IMR-90 (cell line): ENCODE data around the gene VPS26B. TPM values are rescaled to one million over a fixed set of nuclear protein-coding genes. Genes with fewer than 3 reads are reported as not detected.

Source experiments
- ATAC-seq: fragments of 200-7000 bp; cut with Tn5 transposase; 2 replicates; pipeline ENCODE4 v1.9.1; 2020; ENCODE audit warnings: low read depth, mild to moderate bottlenecking, moderate library complexity
- BruUV-seq: library from RNA; stranded (reverse); fragments of 400-500 nt; replicated peaks from 2 replicates; lab custom pipeline; 2021; lab: Mats Ljungman, UMichigan
- CTCF ChIA-PET: fragments of 300-600 bp; formaldehyde crosslinking; extraction: SDS; loops from one replicate; lab custom pipeline; 2021; ENCODE audit warnings: antibody characterized with exemption; lab: Yijun Ruan, JAX
- POLR2A ChIA-PET: fragments of 300-600 bp; sonication (Branson Sonifier 250); formaldehyde crosslinking; loops from one replicate; lab custom pipeline; 2022; ENCODE audit warnings: antibody characterized with exemption; ENCODE audit not compliant: unreplicated experiment; lab: Charles Lee
- DNase-seq: peaks from one replicate; pipeline ENCODE4 v3.0.0; 2013
- H2AFZ ChIP-seq: replicated peaks from 2 replicates; pipeline ENCODE3; 2013; ENCODE audit warnings: low read length, mild to moderate bottlenecking; ENCODE audit not compliant: poor library complexity
- H2AK5ac ChIP-seq: 2 replicates; pipeline ENCODE4 v1.6.1; 2013; ENCODE audit warnings: low read depth, low read length, inconsistent platforms
- H2AK9ac ChIP-seq: replicated peaks from 2 replicates; pipeline ENCODE3; 2013; ENCODE audit warnings: mild to moderate bottlenecking, low read depth, low read length, moderate library complexity; ENCODE audit not compliant: poor library complexity
- H2BK120ac ChIP-seq: 2 replicates; pipeline ENCODE4 v1.6.1; 2013; ENCODE audit warnings: low read depth, low read length, inconsistent platforms
- H2BK15ac ChIP-seq: 3 replicates; pipeline ENCODE4 v1.6.1; 2013; ENCODE audit warnings: low read depth, low read length, inconsistent platforms
- H2BK20ac ChIP-seq: 2 replicates; pipeline ENCODE4 v1.6.1; 2013; ENCODE audit warnings: low read depth, mild to moderate bottlenecking, inconsistent platforms, low read length, moderate library complexity
- H2BK5ac ChIP-seq: 2 replicates; pipeline ENCODE4 v1.6.1; 2013; ENCODE audit warnings: mild to moderate bottlenecking, low read depth, low read length, inconsistent platforms; ENCODE audit not compliant: poor library complexity, severe bottlenecking
- H3K14ac ChIP-seq: replicated peaks from 2 replicates; pipeline ENCODE4 v1.6.1; 2013; ENCODE audit warnings: low read depth, low read length, inconsistent platforms
- H3K18ac ChIP-seq: 2 replicates; pipeline ENCODE4 v1.6.1; 2013; ENCODE audit warnings: low read depth, low read length, control low read depth
- H3K23ac ChIP-seq: 2 replicates; pipeline ENCODE4 v1.6.1; 2013; ENCODE audit warnings: low read depth, low read length, inconsistent platforms
- H3K27ac ChIP-seq: 2 replicates; pipeline ENCODE4 v1.5.1; 2013; ENCODE audit warnings: mild to moderate bottlenecking, control low read depth, low read length; ENCODE audit not compliant: insufficient read depth
- H3K27me3 ChIP-seq: 2 replicates; pipeline ENCODE4 v1.6.1; 2013; ENCODE audit warnings: low read length; ENCODE audit not compliant: control insufficient read depth, insufficient read depth
- H3K36me3 ChIP-seq: 2 replicates; pipeline ENCODE4 v1.6.1; 2013; ENCODE audit warnings: low read length, mixed read lengths; ENCODE audit not compliant: control insufficient read depth, insufficient read depth
- H3K4ac ChIP-seq: 2 replicates; pipeline ENCODE4 v1.6.1; 2013; ENCODE audit warnings: low read depth, low read length, inconsistent platforms
- H3K4me1 ChIP-seq: 2 replicates; pipeline ENCODE4 v1.6.1; 2013; ENCODE audit warnings: low read length, mixed read lengths; ENCODE audit not compliant: control insufficient read depth, insufficient read depth
- H3K4me2 ChIP-seq: 2 replicates; pipeline ENCODE4 v1.6.1; 2013; ENCODE audit warnings: low read depth, mild to moderate bottlenecking, control low read depth, low read length, moderate library complexity
- H3K4me3 ChIP-seq: 2 replicates; pipeline ENCODE4 v1.5.1; 2013; ENCODE audit warnings: low read depth, mild to moderate bottlenecking, control low read depth, low read length, moderate library complexity; ENCODE audit not compliant: insufficient read depth
- H3K56ac ChIP-seq: 2 replicates; pipeline ENCODE4 v1.6.1; 2013; ENCODE audit warnings: low read length, inconsistent platforms; ENCODE audit not compliant: insufficient read depth; ENCODE audit errors: extremely low read depth
- H3K79me1 ChIP-seq, 2 experiments: 2 replicates each; pipeline ENCODE4 v1.6.1; 2013; ENCODE audit warnings: low read length in 2 of 2, inconsistent platforms in 1 of 2, low read depth in 1 of 2
- H3K9ac ChIP-seq: 2 replicates; pipeline ENCODE4 v1.6.1; 2013; ENCODE audit warnings: low read depth, low read length, control low read depth
- H3K9me1 ChIP-seq: 2 replicates; pipeline ENCODE4 v1.6.1; 2013; ENCODE audit warnings: low read length, inconsistent platforms; ENCODE audit not compliant: insufficient read depth
- H3K9me3 ChIP-seq: 2 replicates; pipeline ENCODE4 v1.6.1; 2013; ENCODE audit warnings: low read length; ENCODE audit not compliant: control insufficient read depth, insufficient read depth
- H4K20me1 ChIP-seq: 2 replicates; pipeline ENCODE4 v1.6.1; 2013; ENCODE audit warnings: low read length, inconsistent platforms; ENCODE audit not compliant: insufficient read depth
- H4K5ac ChIP-seq: 2 replicates; pipeline ENCODE4 v1.6.1; 2013; ENCODE audit warnings: mild to moderate bottlenecking, low read depth, low read length, control low read depth
- H4K8ac ChIP-seq, 2 experiments: 2 replicates each; pipeline ENCODE4 v1.6.1; 2013; ENCODE audit warnings: low read depth in 2 of 2, low read length in 2 of 2, control low read depth in 1 of 2, inconsistent platforms in 1 of 2
- H4K91ac ChIP-seq: 2 replicates; pipeline ENCODE4 v1.6.1; 2013; ENCODE audit warnings: low read depth, low read length, inconsistent platforms; ENCODE audit not compliant: insufficient read depth
- CEBPB ChIP-seq: IDR thresholded peaks from 2 replicates; pipeline ENCODE4 v1.6.1; 2012; ENCODE audit warnings: low read depth, low read length, improper control_type of control experiment
- CTCF ChIP-seq: conservative IDR thresholded peaks from 2 replicates; pipeline ENCODE4 v1.5.1; 2012; ENCODE audit warnings: mild to moderate bottlenecking, low read depth, low read length, improper control_type of control experiment
- ELK1 ChIP-seq: fragments of 150-350 bp; IDR thresholded peaks from 2 replicates; pipeline ENCODE4 v1.6.1; 2016; ENCODE audit warnings: low read depth, mild to moderate bottlenecking, low read length, moderate library complexity, borderline replicate concordance
- MAZ ChIP-seq: IDR thresholded peaks from 2 replicates; pipeline ENCODE4 v1.6.1; 2012; ENCODE audit warnings: low read depth, mild to moderate bottlenecking, low read length, improper control_type of control experiment, moderate library complexity, borderline replicate concordance
- MXI1 ChIP-seq: IDR thresholded peaks from 2 replicates; pipeline ENCODE4 v1.6.1; 2012; ENCODE audit warnings: low read depth, mild to moderate bottlenecking, low read length, moderate library complexity, borderline replicate concordance
- NFE2L2 ChIP-seq: fragments of 150-350 bp; IDR thresholded peaks from 2 replicates; pipeline ENCODE4 v1.6.1; 2016; ENCODE audit warnings: low read depth, mild to moderate bottlenecking, low read length
- POLR2A ChIP-seq: IDR thresholded peaks from 2 replicates; pipeline ENCODE4 v1.6.1; 2012; ENCODE audit warnings: mild to moderate bottlenecking, low read depth, low read length
- RAD21 ChIP-seq: IDR thresholded peaks from 2 replicates; pipeline ENCODE4 v1.6.1; 2012; ENCODE audit warnings: low read length, improper control_type of control experiment
- RCOR1 ChIP-seq: IDR thresholded peaks from 2 replicates; pipeline ENCODE4 v1.6.1; 2012; ENCODE audit warnings: mild to moderate bottlenecking, low read length, improper control_type of control experiment; ENCODE audit not compliant: insufficient replicate concordance
- RFX5 ChIP-seq: IDR thresholded peaks from 2 replicates; pipeline ENCODE4 v1.8.0; 2012; ENCODE audit warnings: low read depth, mild to moderate bottlenecking, low read length, moderate library complexity
- USF2 ChIP-seq: fragments of 150-350 bp; IDR thresholded peaks from 2 replicates; pipeline ENCODE4 v1.6.1; 2017; ENCODE audit warnings: mild to moderate bottlenecking, antibody characterized with exemption, low read length, low read depth
- WGBS, 2 experiments: methylation state at CpG; one replicate each; pipeline versions ENCODE4 v1.1.5 to v1.1.7; 2013; ENCODE audit warnings: missing lambda C conversion rate in 2 of 2; ENCODE audit not compliant: insufficient read length in 1 of 2; ENCODE audit errors: extremely low coverage in 2 of 2; 5-methylcytosine and 5-hydroxymethylcytosine counted together
- dilution Hi-C: fragments of 300-500 bp; cut with HindIII; formaldehyde crosslinking; loops from one replicate; pipeline ENCODE4 v1.14.3; 2018; ENCODE audit warnings: low sequenced_read_pairs; ENCODE audit not compliant: unreplicated experiment
- in situ Hi-C: fragments of 300-500 bp; cut with MboI; formaldehyde crosslinking; loops from 3 replicates; pipeline ENCODE4 v1.14.3; 2019; ENCODE audit warnings: low sequenced_read_pairs, inconsistent platforms, mixed read lengths
- intact Hi-C: fragments of 100-400 bp; cut with micrococcal nuclease; formaldehyde crosslinking; loops from 2 replicates; pipeline ENCODE4 v1.10.0; 2022
- polyA plus RNA-seq, 3 experiments: library from polyadenylated mRNA; depleted of rRNA; stranded (reverse); fragments of >200 nt; gene quantifications; 2 replicates each; pipeline ENCODE4 v1.2.3, GENCODE V29; 2012; ENCODE audit warnings: low replicate concordance in 1 of 3
- total RNA-seq: library from RNA; depleted of rRNA; stranded (reverse); fragments of >200 nt; gene quantifications from 2 replicates; pipeline ENCODE4 v1.2.3, GENCODE V29; 2012

Gene VPS26B
- total and polyA plus RNA-seq, 2 of the 4 experiments (the other 2 are of a cell fraction) = 41.6 to 51.1 TPM

- intact Hi-C loops (no loop called here), in situ Hi-C loops (no loop called here), dilution Hi-C loops (no loop called here)
- no peak overlapping the region for H2AK5ac ChIP-seq
- H3K4me1 ChIP-seq = no peaks in the 10 kb centered on the region
- ChIA-PET POLR2A (no interaction called here), CTCF (no interaction called here)
- no CpG with 5 or more reads among the region's 10 CpGs for WGBS, 2 experiments
- no peaks in the 10 kb centered on the region for H3K27me3 ChIP-seq
- H3K23ac ChIP-seq = no peak overlapping the region; the same call in 1 of the 2 replicates
- H3K27ac ChIP-seq = no peak overlapping the region
- no peak overlapping the region for H2BK20ac ChIP-seq
- H3K79me1 ChIP-seq = peaks cover 27 to 62% of the 10 kb centered on the region in 2 experiments
- no TSS peak for BruUV-seq
- no peak overlapping the region for H3K4ac ChIP-seq
- no peak overlapping the region for H2BK5ac ChIP-seq
- DNase-seq = no peak
- peaks cover 14% of the 10 kb centered on the region for H3K9me1 ChIP-seq
- TF ChIP-seq MXI1 = no peak
- no peak for TF ChIP-seq NFE2L2
- TF ChIP-seq ELK1 = no peak
- no peak for TF ChIP-seq CTCF
- no peak for TF ChIP-seq RCOR1
- TF ChIP-seq POLR2A = no peak
- TF ChIP-seq RAD21 = no peak
- no peak for TF ChIP-seq USF2
- no peak for TF ChIP-seq MAZ
- no peak for TF ChIP-seq RFX5
- TF ChIP-seq CEBPB = no peak
- peaks cover 28% of the 10 kb centered on the region for H4K20me1 ChIP-seq
- ATAC-seq = no peak
- no peak overlapping the region for H2BK15ac ChIP-seq
- H3K9ac ChIP-seq = no peak overlapping the region
- H3K14ac ChIP-seq = no peak overlapping the region
- no peak overlapping the region for H4K8ac ChIP-seq
- H3K4me2 ChIP-seq = no peak overlapping the region
- no peaks in the 10 kb centered on the region for H3K9me3 ChIP-seq
- H3K18ac ChIP-seq = no peak overlapping the region
- H3K36me3 ChIP-seq = peaks cover 5% of the 10 kb centered on the region
- no peak overlapping the region for H4K91ac ChIP-seq
- H4K5ac ChIP-seq = no peak overlapping the region
- no peak overlapping the region for H2AK9ac ChIP-seq
- no peak overlapping the region for H2BK120ac ChIP-seq
- no peak overlapping the region for H3K4me3 ChIP-seq
- no peak overlapping the region for H2AFZ ChIP-seq
- no peak overlapping the region for H3K56ac ChIP-seq
These were observed 7.6 kb downstream of the VPS26B start for GRCh38 chr11:134231958-134232659.
